HG02840 (cell line): ENCODE measurements around the gene NDUFAF8.

ENCODE experiments used
- ATAC-seq: cut with Tn5 transposase; IDR thresholded peaks from one replicate; pipeline ENCODE4 v1.9.1; 2021; ENCODE audit warnings: mild to moderate bottlenecking, moderate library complexity, moderate number of reproducible peaks; ENCODE audit not compliant: unreplicated experiment, low FRiP score

NDUFAF8 gene

GRCh38 chr17:81267390-81268067 is 28.4 kb downstream of the NDUFAF8 start:
- ATAC-seq = no peak

DNA sequence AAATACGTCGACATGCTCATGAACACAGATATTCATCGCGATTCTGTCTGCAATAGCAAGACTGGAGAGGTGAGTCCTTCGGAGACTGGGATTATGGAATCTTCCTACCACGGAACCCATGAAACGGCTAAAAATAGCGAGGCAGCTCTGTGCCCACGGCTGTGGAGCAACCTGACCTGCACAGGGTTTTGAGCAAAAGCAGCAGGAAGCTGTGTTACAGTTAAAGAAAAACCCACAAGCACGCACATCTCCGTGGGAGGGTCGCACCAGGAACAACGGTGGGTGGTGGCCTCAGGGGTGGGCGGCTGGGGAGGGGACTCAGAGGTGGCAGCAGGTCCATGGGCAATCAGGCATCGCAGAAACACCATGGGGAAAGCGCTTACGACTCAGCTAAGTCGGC is 31.2 kb downstream of the NDUFAF8 start:
- no peak for ATAC-seq

DNA sequence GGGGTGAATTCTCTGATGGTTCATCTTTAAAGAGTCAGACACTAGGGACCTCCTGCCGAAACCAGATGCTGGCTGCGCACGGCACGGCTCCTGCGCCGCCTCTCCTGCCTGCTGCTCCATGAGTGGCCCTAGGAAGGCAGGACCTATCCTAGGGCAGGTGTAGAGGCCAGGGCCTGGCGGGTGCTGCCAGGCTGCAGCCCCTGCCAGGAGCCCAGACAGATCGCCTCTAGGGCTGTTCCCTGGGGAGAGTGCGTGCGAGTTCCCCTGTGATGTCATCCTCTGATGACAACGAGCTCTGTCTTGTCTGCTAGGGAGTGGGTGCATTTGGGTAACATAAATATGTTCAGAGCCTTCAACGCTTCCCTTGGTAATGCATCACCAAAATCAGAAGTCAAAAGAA is 32.1 kb downstream of the NDUFAF8 start:
- no peak for ATAC-seq

- no peak for ATAC-seq
Observed at GRCh38 chr17:81272616-81273015, 33.5 kb downstream of the NDUFAF8 start.

DNA sequence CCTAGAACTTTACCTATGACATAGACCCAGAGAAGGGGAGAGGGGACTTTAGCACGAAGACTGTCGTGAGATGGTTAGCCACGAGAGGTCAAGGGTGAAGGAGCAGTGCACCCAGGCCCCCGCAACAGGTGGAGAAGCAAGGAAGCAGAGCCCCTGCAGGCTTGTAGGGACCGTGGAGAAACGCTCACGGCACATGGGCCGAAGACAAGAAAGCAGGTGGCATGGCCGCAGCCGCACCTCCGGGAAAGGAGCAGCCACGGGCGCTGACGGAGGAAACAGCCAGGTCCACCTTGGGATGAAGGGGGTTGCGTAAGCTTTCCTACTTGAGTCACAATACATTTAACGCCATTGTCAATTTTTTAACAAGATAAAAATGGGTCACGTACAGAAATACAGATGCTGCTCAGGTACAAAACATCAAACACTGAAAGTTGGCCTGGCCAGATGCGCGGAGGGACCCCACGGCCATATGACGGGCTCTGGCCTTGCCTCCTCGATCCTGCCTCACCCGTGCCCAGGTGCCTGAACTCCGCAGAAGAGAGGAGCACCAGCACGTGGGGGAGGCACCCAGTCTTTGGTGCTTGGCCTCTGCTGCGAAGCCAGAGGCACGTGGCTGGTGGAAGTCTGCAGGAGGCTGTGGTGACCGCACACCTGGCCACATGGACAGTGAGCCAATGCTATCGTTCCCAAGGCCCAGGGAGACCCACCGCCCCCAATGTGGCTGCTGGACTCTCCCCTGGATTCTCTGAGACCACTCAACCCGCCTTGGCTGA is 34.8 kb downstream of the NDUFAF8 start:
- ATAC-seq = no peak

- no peak for ATAC-seq
Observed at GRCh38 chr17:81274471-81274855, 35.3 kb downstream of the NDUFAF8 start.

DNA sequence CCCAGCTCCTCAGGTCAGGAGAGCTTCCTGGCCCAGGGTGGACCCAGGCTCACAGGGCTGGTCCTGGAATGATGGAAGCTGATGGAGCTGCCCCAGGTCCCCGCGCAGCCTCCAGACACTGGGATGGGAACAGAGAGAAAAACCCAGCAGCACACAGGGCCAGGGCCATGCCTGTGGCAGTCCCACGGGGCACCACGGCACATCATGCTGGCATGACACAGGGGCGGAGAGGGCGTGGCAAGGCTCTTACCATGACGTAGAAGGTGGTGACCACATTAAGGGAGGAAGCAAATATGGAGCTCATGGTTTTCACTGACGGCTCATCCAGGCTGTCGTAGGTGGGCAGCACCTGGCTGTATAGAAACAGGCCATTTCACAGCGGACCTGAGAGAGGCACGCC is 37.7 kb downstream of the NDUFAF8 start:
- ATAC-seq = no peak

- no peak for ATAC-seq
Observed at GRCh38 chr17:81277421-81277820, 38.3 kb downstream of the NDUFAF8 start.

GRCh38 chr17:81277946-81278693 is 39.0 kb downstream of the NDUFAF8 start:
- no peak for ATAC-seq

GRCh38 chr17:81278831-81279230 is 39.7 kb downstream of the NDUFAF8 start:
- ATAC-seq = no peak

DNA sequence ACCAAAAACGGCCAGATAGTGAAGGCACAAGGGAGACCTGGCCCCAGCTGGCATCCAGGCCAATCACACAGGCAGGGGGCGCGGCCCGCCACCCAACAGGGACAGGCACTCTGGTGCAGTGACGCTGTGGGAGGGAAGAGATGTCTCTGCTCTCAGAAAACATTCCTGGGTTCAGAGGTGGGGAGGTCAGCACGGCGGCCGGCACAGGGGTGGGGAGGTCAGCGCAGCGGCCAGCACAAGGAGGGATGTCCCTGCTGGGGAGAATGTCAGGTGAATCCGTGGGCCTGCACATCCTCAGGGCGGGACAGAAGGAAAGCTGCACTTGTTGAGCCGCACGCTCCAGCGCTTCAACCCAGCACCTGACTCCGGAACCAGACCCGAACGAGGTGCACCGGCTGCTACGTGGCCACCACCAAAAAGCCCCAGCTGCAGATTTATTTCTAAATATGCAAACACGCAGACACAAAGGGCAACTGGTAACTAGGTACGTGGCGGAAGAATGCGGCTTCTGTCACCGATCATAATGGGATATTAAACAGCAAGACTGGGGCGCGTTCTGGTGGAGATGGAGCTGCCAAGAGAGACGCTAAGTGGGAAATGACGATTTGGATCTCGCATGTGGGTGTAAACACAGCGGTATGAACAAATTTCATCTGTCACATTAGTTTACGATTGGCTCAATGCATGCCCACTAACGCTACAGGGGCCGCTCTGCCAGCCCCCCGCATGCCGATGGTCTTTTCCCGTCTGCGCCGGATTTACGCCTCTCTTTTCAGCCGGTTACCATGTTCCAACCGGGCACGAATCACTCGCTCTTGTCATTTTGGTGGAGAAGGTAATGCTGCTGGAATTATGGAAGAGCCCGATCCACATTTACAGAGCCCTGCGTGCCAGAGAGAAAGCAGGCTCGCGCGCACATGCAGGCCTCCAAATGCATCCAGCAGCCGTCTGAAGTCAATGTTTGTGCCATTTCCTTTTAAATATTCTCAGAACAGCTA is 40.5 kb downstream of the NDUFAF8 start:
- ATAC-seq = no peak

DNA sequence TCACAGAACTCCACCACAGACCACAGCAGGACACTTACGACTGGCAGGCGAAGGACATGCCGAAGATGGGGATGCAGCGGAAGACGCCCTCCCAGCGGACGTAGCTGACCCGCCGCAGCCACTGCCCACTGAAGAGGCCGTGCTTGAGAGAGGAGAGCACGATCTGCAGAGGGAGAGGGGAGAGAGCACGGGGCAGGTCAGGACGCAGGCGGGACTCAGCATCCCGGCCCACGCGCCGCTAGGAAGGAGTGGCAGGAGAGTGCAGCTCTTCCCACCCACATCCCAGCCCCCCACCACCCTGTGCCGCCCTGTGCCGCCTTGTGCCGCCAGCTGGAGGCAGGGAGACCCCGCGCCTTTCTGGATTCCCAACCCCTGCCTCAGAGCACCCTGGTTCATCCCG is 41.5 kb downstream of the NDUFAF8 start:
- no peak for ATAC-seq

- ATAC-seq = no peak
Observed at GRCh38 chr17:81282141-81282540, 43.0 kb downstream of the NDUFAF8 start.

- no peak for ATAC-seq
Observed at GRCh38 chr17:81282876-81283275, 43.8 kb downstream of the NDUFAF8 start.

- ATAC-seq = no peak
Observed at GRCh38 chr17:81285179-81285878, 46.2 kb downstream of the NDUFAF8 start.

DNA sequence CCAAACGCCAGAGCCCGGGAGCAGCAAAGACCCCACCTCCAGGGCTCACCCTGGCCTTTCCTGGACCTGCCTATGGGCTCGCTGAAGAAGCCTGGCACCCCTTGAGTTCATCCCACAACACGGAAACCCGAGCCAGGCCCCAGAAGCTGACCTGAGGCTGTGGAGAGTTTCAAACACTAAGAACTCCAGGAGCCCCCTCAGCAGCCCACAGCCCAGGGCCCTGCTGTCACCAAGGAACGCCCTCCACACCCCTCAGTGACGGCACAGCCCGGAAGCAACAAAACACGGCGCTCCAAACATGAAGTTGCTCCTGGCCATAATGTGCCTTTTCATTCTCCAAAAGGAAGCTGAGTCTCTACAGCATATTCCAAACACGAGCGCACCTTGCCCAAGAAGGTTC is 46.8 kb downstream of the NDUFAF8 start:
- no peak for ATAC-seq

GRCh38 chr17:81286491-81287145 is 47.5 kb downstream of the NDUFAF8 start:
- no peak for ATAC-seq

- no peak for ATAC-seq
Observed at GRCh38 chr17:81287152-81287551, 48.0 kb downstream of the NDUFAF8 start.

GRCh38 chr17:81287741-81288430 is 48.8 kb downstream of the NDUFAF8 start:
- ATAC-seq = no peak
